HG02840 (cell line): ENCODE data around the gene KIF1B.
"Not testable (repeated sequence)": the region's sequence is repeated elsewhere in the genome, so short reads cannot be mapped to it uniquely, and the experiment has no call there.

ENCODE experiments used
- ATAC-seq: cut with Tn5 transposase; IDR thresholded peaks from one replicate; pipeline ENCODE4 v1.9.1; 2021; ENCODE audit warnings: mild to moderate bottlenecking, moderate library complexity, moderate number of reproducible peaks; ENCODE audit not compliant: unreplicated experiment, low FRiP score

The KIF1B gene

DNA sequence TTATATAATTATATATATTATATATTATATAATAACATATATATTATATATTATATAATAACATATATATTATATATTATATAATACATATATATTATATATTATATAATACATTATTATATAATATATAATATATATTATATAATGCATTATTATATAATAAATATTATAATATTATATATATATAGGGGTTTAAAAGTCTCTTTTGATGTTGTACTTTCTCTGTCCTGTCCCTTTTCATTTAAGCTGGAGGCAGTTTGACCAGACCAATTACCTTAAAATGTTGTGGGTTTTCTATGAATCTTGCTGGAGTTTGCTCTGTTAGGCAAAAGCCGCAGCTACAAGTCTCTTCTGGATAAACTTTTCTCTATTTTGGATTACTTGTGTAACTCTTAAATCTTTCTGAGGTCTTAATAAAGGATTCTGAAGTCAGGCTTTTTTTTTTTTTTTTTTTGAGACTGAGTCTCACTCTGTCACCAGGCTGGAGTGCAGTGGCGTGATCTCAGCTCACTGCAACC lies 22.2 kb upstream of the KIF1B start:
- ATAC-seq = no peak

- ATAC-seq = no peak
Observed at GRCh38 chr1:10189659-10190058, 20.7 kb upstream of the KIF1B start.

DNA sequence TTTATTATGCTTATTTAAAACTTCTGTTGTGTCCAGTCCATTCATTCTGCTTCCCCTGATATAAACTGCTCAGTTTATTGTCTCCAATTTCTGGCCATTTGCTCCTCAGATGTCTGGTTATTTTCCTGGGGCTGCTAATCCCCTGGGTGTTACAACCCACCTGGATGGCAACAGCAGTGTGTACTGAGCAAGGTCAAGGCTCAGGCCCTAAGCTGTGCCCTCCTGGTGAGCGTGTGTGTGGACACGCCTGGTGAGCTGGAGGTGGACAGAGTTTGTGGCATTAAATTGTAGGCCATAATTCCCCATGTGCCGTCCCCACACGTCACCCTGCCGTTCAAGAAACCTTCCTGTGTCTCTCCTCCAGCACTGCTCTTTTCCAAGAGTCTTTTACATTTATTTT lies 18.1 kb upstream of the KIF1B start:
- no peak for ATAC-seq

DNA sequence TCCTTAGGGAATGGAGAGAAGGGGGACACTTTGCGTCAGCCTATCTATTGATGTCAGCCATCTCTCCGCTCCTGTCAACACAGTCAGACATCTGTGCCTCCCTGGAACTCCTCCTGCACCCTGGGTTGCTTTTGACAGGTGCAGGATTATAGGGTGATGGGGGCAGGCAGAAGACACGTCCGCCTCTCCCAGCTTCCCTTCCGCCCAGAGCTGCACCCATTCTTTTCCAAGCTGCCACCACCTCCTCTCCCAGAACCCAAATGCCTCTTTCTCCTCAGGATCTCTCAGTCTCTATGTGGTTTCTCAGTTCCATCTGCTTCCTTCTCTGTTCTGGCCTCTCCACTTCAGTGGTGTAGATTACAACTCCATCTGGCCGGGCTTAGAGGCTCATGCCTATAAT lies 17.1 kb upstream of the KIF1B start:
- no peak for ATAC-seq

DNA sequence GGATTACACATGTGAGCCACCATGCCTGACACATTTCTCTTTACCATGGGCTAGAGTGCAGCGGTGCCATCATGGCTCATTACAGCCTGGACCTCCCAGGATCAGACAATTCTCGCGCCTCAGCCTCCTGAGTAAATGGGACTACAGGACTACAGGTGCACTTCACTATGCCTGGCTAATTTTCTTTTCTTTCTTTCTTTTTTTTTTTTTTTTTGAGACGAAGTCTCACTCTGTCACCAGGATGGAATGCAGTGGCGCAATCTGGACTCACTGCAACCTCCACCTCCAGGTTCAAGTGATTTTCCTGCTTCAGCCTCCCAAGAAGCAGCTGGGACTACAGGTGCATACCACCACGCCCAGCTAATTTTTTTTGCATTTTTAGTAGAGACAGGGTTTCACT lies 14.8 kb upstream of the KIF1B start:
- no peak for ATAC-seq

- ATAC-seq = no peak
Observed at GRCh38 chr1:10196976-10197375, 13.4 kb upstream of the KIF1B start.

- no peak for ATAC-seq
Observed at GRCh38 chr1:10200620-10201019, 9.8 kb upstream of the KIF1B start.

DNA sequence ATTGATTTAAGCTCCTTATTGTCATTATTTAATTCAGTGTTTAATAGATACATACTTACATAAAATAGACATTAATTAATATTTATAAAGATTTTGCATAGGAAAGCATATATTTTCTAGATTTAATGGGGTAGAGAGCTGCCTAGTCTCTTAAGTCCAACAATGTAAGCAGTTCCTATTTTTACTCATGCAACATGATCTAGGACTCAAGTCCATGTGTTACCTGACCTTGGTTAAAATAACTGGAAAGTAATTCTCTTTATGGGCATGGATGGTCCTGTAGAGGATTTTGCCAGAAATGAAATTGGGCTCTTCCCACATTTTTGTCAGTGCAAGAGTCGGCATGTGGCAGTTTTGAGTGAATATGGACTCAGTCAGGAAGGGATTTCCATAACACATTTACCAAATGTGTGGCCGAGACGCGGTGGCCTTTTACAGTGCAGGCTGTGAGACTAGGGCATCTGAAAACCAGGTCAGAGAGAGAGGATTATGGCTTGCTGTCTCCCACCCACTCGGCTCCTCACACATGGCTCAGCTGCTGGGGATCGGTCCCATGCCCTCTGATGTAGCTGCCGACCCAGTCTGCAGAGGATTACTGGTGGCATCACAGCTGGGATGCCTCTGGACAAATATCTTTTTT lies 6.2 kb upstream of the KIF1B start:
- no peak for ATAC-seq

DNA sequence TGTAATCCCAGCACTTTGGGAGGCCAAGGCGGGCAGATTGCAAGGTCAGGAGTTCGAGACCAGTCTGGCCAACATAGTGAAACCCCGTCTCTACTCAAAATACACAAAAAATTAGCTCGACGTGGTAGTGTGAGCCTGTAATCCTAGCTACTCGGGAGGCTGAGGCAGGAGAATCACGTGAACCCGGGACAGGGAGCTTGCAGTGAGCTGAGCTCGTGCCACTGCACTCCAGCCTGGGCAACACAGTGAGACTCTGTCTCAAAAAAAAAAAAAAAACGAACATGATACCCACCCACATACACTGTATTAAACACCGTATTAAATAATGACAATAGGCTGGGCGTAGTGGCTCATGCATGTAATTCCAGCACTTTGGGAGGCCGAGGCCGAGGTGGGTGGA lies 5.2 kb upstream of the KIF1B start:
- not testable (repeated sequence) for ATAC-seq

DNA sequence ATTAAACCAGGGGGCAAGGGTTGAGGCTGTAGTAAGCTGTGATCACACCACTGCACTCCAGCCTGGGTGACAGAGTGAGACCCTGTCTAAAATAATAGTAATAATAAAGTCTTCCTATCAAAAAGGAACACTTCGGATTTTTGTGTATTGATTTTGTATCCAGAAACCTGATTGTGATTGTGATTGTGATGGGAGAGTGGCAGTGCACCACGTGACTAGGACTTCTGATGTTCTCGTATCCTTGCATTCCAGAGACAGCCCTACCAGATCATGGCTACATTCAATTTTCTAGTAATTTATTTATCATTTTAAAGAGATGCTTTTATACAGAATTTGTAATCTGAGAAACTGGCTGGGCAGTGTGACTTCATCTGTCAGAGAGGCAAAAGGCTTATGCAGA lies 2.6 kb upstream of the KIF1B start:
- no peak for ATAC-seq

DNA sequence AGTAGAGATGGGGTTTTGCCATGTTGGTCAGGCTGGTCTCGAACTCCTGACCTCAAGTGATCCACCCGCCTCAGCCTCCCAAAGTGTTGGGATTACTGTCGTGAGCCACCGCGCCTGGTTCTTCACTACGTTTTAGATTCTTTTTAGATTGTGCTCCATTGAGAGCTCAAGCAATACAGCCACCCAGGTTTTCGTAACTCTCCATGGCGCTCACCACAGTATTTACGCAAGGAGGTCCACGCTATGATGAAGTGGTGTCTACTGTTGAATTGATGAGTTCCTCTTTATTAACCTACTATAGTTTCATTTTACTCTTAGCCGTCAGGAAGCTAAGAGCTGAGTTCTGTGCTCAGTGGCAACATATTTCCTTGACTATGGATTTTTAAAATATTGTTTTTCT lies 1.8 kb upstream of the KIF1B start:
- ATAC-seq = no peak

- ATAC-seq = no peak
Observed at GRCh38 chr1:10209590-10209904, 823 bp upstream of the KIF1B start.

DNA sequence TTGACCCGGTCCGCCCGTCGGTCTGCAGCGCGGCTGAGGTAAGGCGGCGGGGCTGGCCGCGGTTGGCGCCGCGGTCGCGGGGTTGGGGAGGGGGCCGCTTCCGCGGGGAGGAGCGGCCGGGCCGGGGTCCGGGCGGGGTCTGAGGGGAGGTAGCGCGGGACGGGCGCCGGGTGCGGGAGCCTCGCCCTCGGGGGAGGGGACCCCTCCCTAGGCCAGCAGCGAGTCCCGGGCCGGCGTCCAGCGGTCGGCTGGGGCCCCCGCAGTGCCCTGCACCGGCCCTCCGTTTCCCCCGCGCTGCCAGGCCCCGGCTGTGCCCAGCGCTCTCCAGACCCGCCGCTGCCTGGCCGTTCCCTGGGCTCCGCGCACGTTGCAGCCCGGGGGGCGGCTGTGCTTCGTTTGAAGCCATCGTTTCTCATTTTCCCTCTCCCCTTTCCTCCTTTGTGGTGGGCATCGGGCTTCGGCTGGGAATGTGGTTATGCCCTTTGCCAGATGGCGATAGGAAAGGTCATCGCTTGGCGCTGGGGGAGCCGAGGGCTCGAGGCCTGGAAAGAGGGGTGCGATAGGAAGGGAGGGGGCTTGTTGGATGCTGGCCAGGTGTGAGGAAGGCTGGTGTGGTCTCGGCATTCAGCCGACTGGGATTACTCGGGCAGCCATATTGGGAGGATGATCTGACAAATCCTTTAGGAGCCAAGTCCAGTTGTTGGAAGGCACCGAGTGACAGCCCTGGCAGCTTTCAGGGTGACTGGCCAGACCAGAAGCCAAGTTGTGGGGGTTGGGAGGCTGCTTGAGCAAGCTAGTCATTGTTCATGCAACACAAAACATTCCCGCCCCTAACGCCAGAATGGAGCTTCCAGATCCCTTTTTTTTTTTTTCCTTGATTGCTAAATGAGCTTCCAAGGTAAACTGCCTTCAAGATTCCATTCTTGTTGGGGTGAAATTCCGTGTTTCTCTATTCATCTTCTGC lies 753 bp downstream of the KIF1B start:
- ATAC-seq = peak; percentile 19

- no peak for ATAC-seq
Observed at GRCh38 chr1:10211805-10212410, 1.5 kb downstream of the KIF1B start.

GRCh38 chr1:10212476-10212875 lies 2.1 kb downstream of the KIF1B start:
- ATAC-seq = no peak

DNA sequence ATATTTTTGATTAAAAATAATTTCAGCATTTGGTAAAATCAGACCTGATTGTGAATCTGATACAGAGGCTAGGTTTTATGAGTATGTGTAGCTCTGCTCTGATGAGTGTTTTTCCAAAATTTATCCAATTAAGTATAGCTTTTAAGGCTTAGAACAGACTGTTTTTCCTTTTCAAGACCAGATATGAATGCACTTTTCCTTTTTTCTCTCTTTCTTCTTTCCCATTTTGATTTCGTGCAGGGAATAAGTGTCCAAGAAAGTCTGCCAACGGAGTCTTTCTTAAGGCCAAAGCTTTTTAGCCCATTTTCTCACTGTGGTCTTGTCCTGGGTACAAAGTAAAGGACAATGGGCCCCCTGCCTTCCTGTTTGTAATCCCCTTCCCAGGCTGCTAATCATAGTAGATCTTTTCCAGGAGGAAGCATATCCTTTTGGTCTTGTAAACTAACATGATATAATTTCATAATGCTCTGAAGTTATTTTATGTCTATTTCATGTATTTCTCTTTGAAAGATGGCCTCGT lies 2.9 kb downstream of the KIF1B start:
- no peak for ATAC-seq

GRCh38 chr1:10216090-10216749 lies 5.8 kb downstream of the KIF1B start:
- no peak for ATAC-seq

DNA sequence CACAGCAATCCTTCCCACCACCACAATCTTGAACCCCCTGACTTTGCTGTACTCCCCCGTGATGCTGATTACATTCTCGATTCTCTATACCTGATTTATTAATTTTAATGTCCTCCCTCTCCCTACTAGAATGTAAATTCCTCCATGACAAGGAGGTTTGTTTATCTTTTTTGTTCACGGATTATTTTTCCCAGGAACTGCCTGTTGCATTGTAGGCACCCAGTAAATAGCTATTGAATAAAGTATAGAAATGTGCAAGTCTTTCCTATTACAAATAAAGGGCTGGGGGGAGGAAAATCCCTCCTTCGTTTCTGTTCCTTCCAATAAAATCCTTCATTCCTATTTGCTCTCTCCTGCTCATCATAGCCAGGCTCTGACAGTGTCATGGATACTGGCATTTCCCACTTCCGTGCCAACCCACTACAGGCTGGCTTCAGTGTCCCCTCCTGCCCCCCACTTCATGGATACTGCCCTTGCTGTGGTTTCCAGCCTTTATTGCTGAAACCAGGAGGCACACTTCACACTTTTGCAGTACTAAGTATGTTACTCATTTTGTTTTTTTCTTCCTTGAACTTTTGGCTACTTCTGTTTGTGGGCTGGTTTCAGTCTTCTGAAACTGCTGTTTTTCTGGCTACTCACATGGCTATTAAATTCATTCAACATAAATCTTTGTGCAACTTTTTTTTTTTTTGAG lies 7.5 kb downstream of the KIF1B start:
- no peak for ATAC-seq

DNA sequence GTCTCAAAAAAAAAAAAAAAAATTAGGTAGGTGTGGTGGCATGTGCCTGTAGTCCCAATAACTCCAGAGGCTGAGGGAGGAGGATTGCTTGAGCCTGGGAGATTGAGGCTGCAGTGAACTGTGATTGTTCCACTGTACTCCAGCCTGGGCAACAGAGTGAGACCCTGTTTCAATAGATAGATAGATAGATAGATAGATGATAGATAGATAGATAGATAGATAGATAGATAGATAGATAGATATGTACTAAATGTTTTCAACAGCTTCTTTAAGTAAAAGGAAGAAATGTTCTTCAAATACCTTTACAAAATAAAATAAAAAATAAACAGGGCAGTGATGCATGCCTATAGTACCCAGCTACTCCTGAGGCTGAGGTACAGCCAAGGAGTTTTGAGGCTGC lies 9.8 kb downstream of the KIF1B start:
- ATAC-seq = no peak

DNA sequence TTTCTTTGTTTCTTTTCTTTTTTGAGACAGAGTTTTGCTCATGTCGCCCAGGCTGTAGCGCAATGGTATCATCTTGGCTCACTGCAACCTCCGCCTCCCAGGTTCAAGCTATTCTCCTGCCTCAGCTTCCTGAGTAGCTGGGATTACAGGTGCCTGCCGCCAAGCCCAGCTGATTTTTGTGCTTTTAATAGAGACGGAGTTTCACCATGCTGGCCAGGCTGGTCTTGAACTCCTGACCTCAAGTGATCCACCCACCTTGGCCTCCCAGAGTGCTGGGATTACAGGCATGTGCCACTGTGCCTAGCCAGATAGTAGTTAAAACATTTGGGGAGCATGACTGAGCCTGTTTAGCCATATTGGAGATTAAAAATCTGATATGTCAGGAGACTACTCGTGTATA lies 10.3 kb downstream of the KIF1B start:
- ATAC-seq = not testable (repeated sequence)
